ENCODE results near the gene PPP1R12C.

DNA sequence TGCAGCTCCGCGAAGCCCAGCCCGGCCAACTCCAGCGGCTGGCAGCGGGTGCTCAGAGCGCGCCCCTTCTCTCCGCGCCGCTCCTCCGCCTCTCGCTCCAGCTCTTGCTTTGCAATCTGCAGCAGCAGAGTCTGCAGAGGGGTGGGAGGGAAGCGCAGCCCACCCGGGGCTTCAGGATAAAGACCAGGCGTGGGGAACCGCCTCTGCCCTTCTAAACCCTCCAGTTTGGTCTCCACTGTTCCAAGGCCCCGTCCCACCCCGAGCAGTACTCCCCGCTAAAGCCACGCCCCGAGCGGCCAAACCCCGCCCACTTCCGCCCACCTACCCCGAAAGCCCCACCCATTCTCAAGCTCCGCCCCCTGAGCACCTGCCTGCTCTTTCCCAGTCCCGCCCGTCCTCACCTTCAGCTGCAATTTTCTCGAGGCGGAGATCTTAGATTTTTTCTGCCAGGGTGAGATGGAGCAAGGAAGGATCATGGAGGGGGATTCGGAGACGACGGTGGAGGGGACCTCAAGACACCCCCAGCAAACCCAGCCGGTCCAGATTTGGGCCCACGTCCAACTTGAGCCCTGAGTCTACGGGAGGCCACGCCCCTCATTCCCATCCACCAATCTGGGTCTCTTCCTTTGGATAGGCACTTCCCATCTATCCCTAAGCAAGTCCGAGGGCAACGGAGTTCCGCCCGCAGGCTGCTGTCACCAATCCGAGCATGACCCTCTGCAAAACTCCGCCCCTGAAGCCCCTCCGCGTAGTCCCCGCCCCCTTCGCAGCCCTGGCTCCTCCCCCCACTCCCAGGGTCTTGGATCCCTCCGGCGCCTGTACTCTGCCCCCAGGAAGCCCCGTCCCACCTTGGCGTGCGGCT lies 39.0 kb upstream of the PPP1R12C start:
- TF ChIP-seq MYC (IDR thresholded peaks at IDR 0.05; ENCODE audit: low read depth, low read length) (no peak), POLR2A (IDR thresholded peaks at IDR 0.05; ENCODE audit: extremely low read depth, insufficient read length) (no peak)
- TF ChIP-seq, protein P1, sequence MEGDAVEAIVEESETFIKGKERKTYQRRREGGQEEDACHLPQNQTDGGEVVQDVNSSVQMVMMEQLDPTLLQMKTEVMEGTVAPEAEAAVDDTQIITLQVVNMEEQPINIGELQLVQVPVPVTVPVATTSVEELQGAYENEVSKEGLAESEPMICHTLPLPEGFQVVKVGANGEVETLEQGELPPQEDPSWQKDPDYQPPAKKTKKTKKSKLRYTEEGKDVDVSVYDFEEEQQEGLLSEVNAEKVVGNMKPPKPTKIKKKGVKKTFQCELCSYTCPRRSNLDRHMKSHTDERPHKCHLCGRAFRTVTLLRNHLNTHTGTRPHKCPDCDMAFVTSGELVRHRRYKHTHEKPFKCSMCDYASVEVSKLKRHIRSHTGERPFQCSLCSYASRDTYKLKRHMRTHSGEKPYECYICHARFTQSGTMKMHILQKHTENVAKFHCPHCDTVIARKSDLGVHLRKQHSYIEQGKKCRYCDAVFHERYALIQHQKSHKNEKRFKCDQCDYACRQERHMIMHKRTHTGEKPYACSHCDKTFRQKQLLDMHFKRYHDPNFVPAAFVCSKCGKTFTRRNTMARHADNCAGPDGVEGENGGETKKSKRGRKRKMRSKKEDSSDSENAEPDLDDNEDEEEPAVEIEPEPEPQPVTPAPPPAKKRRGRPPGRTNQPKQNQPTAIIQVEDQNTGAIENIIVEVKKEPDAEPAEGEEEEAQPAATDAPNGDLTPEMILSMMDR (IDR thresholded peaks at IDR 0.05; ENCODE audit: low read depth, low read length): no peak

Measured in NB4 (cell line).